CD14-positive monocyte (primary cell): Measurements from ENCODE around the gene POLA1. TPM values are rescaled to one million over a fixed set of nuclear protein-coding genes. Genes with fewer than 3 reads are reported as not detected.
A peak's percentile ranks its signal among the peaks of the same experiment; 100 is the strongest.

ENCODE experiments used
- DNase-seq, 3 donors: peaks; one replicate each; pipeline ENCODE4 v3.0.0-alpha.2; 2011 to 2022
- H2AFZ ChIP-seq: 2 replicates; pipeline ENCODE4 v1.6.0; 2012; ENCODE audit warnings: mild to moderate bottlenecking, low read depth, low read length, inconsistent platforms; ENCODE audit not compliant: insufficient read depth, poor library complexity, severe bottlenecking
- H3K27ac ChIP-seq, 2 donors: 1 replicate in 1 of 2; 2 replicates in 1 of 2; pipeline ENCODE4 v1.5.1; 2012 to 2013; ENCODE audit warnings: low read length in 2 of 2, control low read depth in 1 of 2, inconsistent platforms in 1 of 2, low read depth in 1 of 2, mild to moderate bottlenecking in 1 of 2
- H3K27me3 ChIP-seq, 2 donors: one replicate each; pipeline versions ENCODE4 v1.6.0 to v1.6.1; 2011 to 2013; ENCODE audit warnings: low read length in 2 of 2; ENCODE audit not compliant: control insufficient read depth in 2 of 2, insufficient read depth in 2 of 2
- H3K36me3 ChIP-seq, 2 donors: replicated peaks in 1 of 2; 1 replicate in 1 of 2; 2 replicates in 1 of 2; pipeline versions ENCODE4 v1.5.1 to v1.6.1; 2012 to 2013; ENCODE audit warnings: low read length in 2 of 2, control low read depth in 1 of 2, inconsistent platforms in 1 of 2, mild to moderate bottlenecking in 1 of 2; ENCODE audit not compliant: insufficient read depth in 2 of 2, control insufficient read depth in 1 of 2
- H3K4me1 ChIP-seq, 2 donors: 1 replicate in 1 of 2; 2 replicates in 1 of 2; pipeline versions ENCODE4 v1.5.1 to v1.6.1; 2012 to 2013; ENCODE audit warnings: low read length in 2 of 2, control low read depth in 1 of 2, inconsistent platforms in 1 of 2, mild to moderate bottlenecking in 1 of 2, moderate library complexity in 1 of 2; ENCODE audit not compliant: insufficient read depth in 2 of 2, control insufficient read depth in 1 of 2
- H3K4me2 ChIP-seq: replicated peaks from 2 replicates; pipeline ENCODE3; 2012; ENCODE audit warnings: low read length, moderate library complexity, mild to moderate bottlenecking; ENCODE audit not compliant: poor library complexity, severe bottlenecking; ENCODE audit errors: extremely low read depth
- H3K4me3 ChIP-seq, 3 experiments: fragments of 200-600 bp in 1 of 3; sonication (generic) in 1 of 3; replicated peaks in 1 of 3; 1 replicate in 2 of 3; 2 replicates in 1 of 3; pipeline ENCODE4 v1.5.1; 2011 to 2013; ENCODE audit warnings: low read length in 3 of 3, mild to moderate bottlenecking in 3 of 3, control low read depth in 2 of 3, low read depth in 2 of 3, inconsistent platforms in 1 of 3, moderate library complexity in 1 of 3
- H3K79me2 ChIP-seq: 2 replicates; pipeline ENCODE4 v1.6.0; 2012; ENCODE audit warnings: mild to moderate bottlenecking, control low read depth, inconsistent platforms, low read length, moderate library complexity; ENCODE audit not compliant: insufficient read depth
- H3K9ac ChIP-seq: 2 replicates; pipeline ENCODE4 v1.6.0; 2017; ENCODE audit warnings: low read length, mild to moderate bottlenecking; ENCODE audit not compliant: insufficient read depth, poor library complexity, severe bottlenecking
- H3K9me3 ChIP-seq, 2 donors: replicated peaks in 1 of 2; 1 replicate in 1 of 2; 2 replicates in 1 of 2; pipeline versions ENCODE4 v1.5.1 to v1.6.1; 2012 to 2013; ENCODE audit warnings: low read length in 2 of 2, control low read depth in 1 of 2; ENCODE audit not compliant: control insufficient read depth in 1 of 2, insufficient read depth in 1 of 2
- H4K20me1 ChIP-seq: 2 replicates; pipeline ENCODE4 v1.6.0; 2012; ENCODE audit warnings: mild to moderate bottlenecking, low read length, control low read depth, moderate library complexity; ENCODE audit not compliant: insufficient read depth
- H3K27ac Mint-ChIP-seq, 7 donors: one replicate each; pipeline ENCODE4 v1.8.0; 2020; ENCODE audit warnings: mild to moderate bottlenecking in 7 of 7, mixed read lengths in 7 of 7, moderate library complexity in 6 of 7, inconsistent platforms in 2 of 7
- H3K27me3 Mint-ChIP-seq, 3 donors: one replicate each; pipeline ENCODE4 v1.8.0; 2021 to 2022; ENCODE audit warnings: low read depth in 3 of 3, mild to moderate bottlenecking in 3 of 3, mixed read lengths in 3 of 3, moderate library complexity in 3 of 3, inconsistent platforms in 1 of 3
- H3K36me3 Mint-ChIP-seq, 2 donors: one replicate each; pipeline ENCODE4 v1.8.0; 2020; ENCODE audit warnings: mixed read lengths in 2 of 2, inconsistent platforms in 1 of 2, mild to moderate bottlenecking in 1 of 2
- H3K4me1 Mint-ChIP-seq: one replicate; pipeline ENCODE4 v1.8.0; 2020; ENCODE audit warnings: mild to moderate bottlenecking, mixed read lengths
- H3K4me3 Mint-ChIP-seq, 2 donors: one replicate each; pipeline ENCODE4 v1.8.0; 2020; ENCODE audit warnings: mild to moderate bottlenecking in 2 of 2, mixed read lengths in 2 of 2, moderate library complexity in 1 of 2
- H3K9me3 Mint-ChIP-seq, 7 donors: one replicate each; pipeline ENCODE4 v1.8.0; 2020 to 2022; ENCODE audit warnings: mixed read lengths in 7 of 7, mild to moderate bottlenecking in 6 of 7, moderate library complexity in 6 of 7, inconsistent platforms in 2 of 7
- CTCF ChIP-seq: fragments of 200-600 bp; IDR thresholded peaks from one replicate; pipeline ENCODE4 v1.8.0; 2022; ENCODE audit warnings: antibody characterized with exemption, mild to moderate bottlenecking
- WGBS: methylation state at CpG from one replicate; pipeline ENCODE4 v1.1.5; 2013; ENCODE audit warnings: missing lambda C conversion rate; ENCODE audit not compliant: insufficient coverage; 5-methylcytosine and 5-hydroxymethylcytosine counted together
- intact Hi-C, 2 donors: fragments of 100-400 bp; cut with micrococcal nuclease; formaldehyde crosslinking; loops; one replicate each; pipeline versions ENCODE4 v1.15.0 to v1.15.1; 2023
- polyA plus RNA-seq, 3 donors: library from polyadenylated mRNA; depleted of rRNA in 1 of 3; unstranded in 2 of 3; stranded (reverse) in 1 of 3; fragments of 300-500 nt in 2 of 3; fragments of >200 nt in 1 of 3; fragmentation: Illumina TruSeq in 2 of 3; gene quantifications; 1 replicate in 2 of 3; 2 replicates in 1 of 3; pipeline ENCODE4 v1.2.3, GENCODE V29; 2012 to 2021

The POLA1 gene
- polyA plus RNA-seq, 3 donors = 1.2 to 1.4 (median 1.3) TPM

- intact Hi-C loops = no loop called here
- H3K4me1 Mint-ChIP-seq = no peaks in the 10 kb centered on the region
- WGBS = no CpG with 5 or more reads among the region's 3 CpGs
- Histone ChIP-seq H2AFZ (no peak overlapping the region), H4K20me1 (no peaks in the 10 kb centered on the region), H3K27ac (no peak overlapping the region), H3K4me2 (no peak overlapping the region), H3K27me3 (no peaks in the 10 kb centered on the region), H3K36me3 (no peaks in the 10 kb centered on the region), H3K4me1 (no peaks in the 10 kb centered on the region), H3K9ac (no peak overlapping the region), H3K9me3 (no peaks in the 10 kb centered on the region), H3K4me3 (no peak overlapping the region), H3K79me2 (no peaks in the 10 kb centered on the region)
- no peak overlapping the region for H3K4me3 Mint-ChIP-seq
- DNase-seq = no peak
- H3K9me3 Mint-ChIP-seq = peaks cover 0 to 2% (median 0%) of the 10 kb centered on the region in 7 donors
- no peak for TF ChIP-seq CTCF
- peak overlapping the region in 1 of 7 donors; percentile 15 for H3K27ac Mint-ChIP-seq
- peaks cover 13 to 16% of the 10 kb centered on the region in 2 donors for H3K36me3 Mint-ChIP-seq
- H3K27me3 Mint-ChIP-seq = peaks cover 0 to 9% (median 0%) of the 10 kb centered on the region in 3 donors
Observed at GRCh38 chrX:24790166-24790565, 96.4 kb downstream of the POLA1 start.

- Mint-ChIP-seq H3K4me1 (no peaks in the 10 kb centered on the region), H3K36me3 (peaks cover 12 to 17% of the 10 kb centered on the region in 2 donors), H3K9me3 (peaks cover 0 to 2% (median 0%) of the 10 kb centered on the region in 7 donors), H3K4me3 (no peak overlapping the region), H3K27me3 (peaks cover 0 to 8% (median 0%) of the 10 kb centered on the region in 3 donors), H3K27ac (no peak overlapping the region)
- H3K27me3 ChIP-seq = no peaks in the 10 kb centered on the region
- H3K4me3 ChIP-seq = no peak overlapping the region
- no peaks in the 10 kb centered on the region for H3K36me3 ChIP-seq
- no peaks in the 10 kb centered on the region for H3K4me1 ChIP-seq
- TF ChIP-seq CTCF = no peak
- no peaks in the 10 kb centered on the region for H4K20me1 ChIP-seq
- H3K27ac ChIP-seq = no peak overlapping the region
- DNase-seq = no peak
- intact Hi-C loops = no loop called here
- H3K4me2 ChIP-seq = no peak overlapping the region
- H3K9ac ChIP-seq = no peak overlapping the region
- no peak overlapping the region for H2AFZ ChIP-seq
- no peaks in the 10 kb centered on the region for H3K79me2 ChIP-seq
- H3K9me3 ChIP-seq = no peaks in the 10 kb centered on the region
Observed at GRCh38 chrX:24796204-24796603, 102.5 kb downstream of the POLA1 start.
